ENCODE results near the gene MACROD1. TPM values are rescaled to one million over a fixed set of nuclear protein-coding genes. Genes with fewer than 3 reads are reported as not detected.

MACROD1 gene
- total and polyA plus RNA-seq, 2 experiments from 2014 or later = 21.2 to 29.8 TPM

DNA sequence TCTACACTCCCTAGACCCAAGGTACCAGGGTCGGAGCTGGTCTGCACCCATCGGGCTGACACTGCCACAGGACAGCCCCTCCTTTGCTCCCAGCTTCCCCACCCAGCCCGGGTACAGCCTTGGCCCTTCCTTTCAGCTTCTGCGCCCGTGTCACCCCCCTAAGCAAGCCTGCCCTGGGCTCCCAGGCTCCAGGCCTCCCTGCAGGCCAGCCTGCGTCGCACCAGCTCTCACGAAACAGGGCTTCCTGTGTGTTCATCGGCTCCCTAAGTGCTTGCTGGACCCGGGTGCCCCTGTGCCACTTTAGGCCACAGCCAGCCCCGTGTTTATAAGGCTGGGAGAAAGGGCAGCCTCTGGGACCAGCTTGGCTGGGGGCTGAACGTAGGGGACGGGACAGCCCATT is 109.1 kb downstream of the MACROD1 start:
- Histone ChIP-seq H4K20me1 (ENCODE audit: insufficient read depth, poor library complexity, severe bottlenecking) (no peaks in the 10 kb centered on the region), H3K9me3 (ENCODE audit: low read depth) (no peaks in the 10 kb centered on the region), H3K4me1 (ENCODE audit: insufficient read depth) (peaks cover 6% of the 10 kb centered on the region), H3K4me3 (no peak overlapping the region), H3K9me2 (replicated peaks; ENCODE audit: insufficient read depth) (no peaks in the 10 kb centered on the region), H2AFZ (no peak overlapping the region), H3K4me2 (no peak overlapping the region), H3K27ac (no peak overlapping the region), H3K27me3 (peaks cover 7% of the 10 kb centered on the region), H3K79me2 (no peaks in the 10 kb centered on the region), H3K36me3 (replicated peaks; ENCODE audit: insufficient read depth, low read depth) (no peaks in the 10 kb centered on the region)
- 90% methylated on average over 12 of the region's 13 CpGs for WGBS (ENCODE audit: low lambda C conversion rate, missing lambda C conversion rate)
- no peak for TF ChIP-seq EZH2 (IDR thresholded peaks at IDR 0.05; ENCODE audit: borderline replicate concordance)
- DNase-seq (ENCODE audit: low spot score) = no peak

DNA sequence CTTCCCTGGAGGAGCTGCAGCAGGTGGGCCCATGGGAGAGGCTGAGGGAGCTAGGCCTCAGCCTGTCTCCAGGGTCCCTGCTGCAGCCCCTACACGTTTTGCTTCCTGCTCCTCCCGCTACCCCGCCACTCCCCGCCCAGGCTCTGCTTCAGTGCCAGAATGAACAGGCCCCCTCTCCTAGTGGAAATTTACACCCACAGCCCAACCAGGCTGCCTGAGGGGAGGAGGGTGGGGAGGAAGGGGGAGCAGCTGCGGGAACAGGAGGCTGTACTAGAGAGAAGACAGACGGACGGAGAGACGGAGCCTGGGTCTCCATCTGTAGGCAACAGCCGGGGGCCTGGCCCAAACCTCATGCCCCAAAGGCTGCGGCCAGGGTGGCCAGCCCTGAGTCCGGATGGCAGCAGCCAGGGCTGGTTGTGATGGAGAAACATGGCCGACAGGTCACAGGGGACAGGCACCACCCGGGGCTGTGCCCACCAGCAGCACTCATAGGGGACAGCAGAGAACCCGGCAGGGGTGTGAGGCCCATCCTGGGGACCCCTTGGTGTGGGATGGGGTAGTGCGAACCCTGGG is 109.6 kb downstream of the MACROD1 start:
- Histone ChIP-seq H3K4me2 (no peak overlapping the region), H3K9me2 (replicated peaks; ENCODE audit: insufficient read depth) (no peaks in the 10 kb centered on the region), H3K4me1 (ENCODE audit: insufficient read depth) (peaks cover 4% of the 10 kb centered on the region), H3K79me2 (no peaks in the 10 kb centered on the region), H3K27me3 (peaks cover 7% of the 10 kb centered on the region), H3K9me3 (ENCODE audit: low read depth) (no peaks in the 10 kb centered on the region), H3K36me3 (replicated peaks; ENCODE audit: insufficient read depth, low read depth) (no peaks in the 10 kb centered on the region), H3K27ac (no peak overlapping the region), H2AFZ (no peak overlapping the region), H4K20me1 (ENCODE audit: insufficient read depth, poor library complexity, severe bottlenecking) (no peaks in the 10 kb centered on the region), H3K4me3 (no peak overlapping the region)
- TF ChIP-seq EZH2 (IDR thresholded peaks at IDR 0.05; ENCODE audit: borderline replicate concordance) (no peak), EZH2phosphoT487 (IDR thresholded peaks at IDR 0.05; ENCODE audit: low read depth, severe bottlenecking, unreplicated experiment) (no peak)
- no peak for DNase-seq (ENCODE audit: low spot score)
- WGBS (ENCODE audit: low lambda C conversion rate, missing lambda C conversion rate) = 75% methylated on average over 12 of the region's 15 CpGs

DNA sequence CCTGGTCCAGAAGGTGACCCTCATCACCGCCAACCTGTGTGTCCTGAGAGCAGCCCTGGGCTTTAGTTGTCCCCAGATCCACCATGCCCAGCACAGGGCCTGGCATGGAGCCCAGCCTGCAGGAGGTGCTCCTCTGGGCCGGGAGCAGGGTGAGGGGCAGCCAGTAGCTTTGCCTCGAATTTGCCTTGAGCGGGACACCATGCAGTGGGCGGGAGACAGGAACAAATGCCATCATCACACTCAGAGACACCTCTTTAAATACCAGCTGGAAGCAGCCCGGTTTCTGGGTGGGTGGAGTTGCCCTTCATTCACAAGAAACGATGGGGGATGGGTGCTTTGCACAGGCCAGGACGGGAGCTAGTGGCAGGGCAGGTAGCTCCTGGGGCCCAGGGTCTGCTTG is 110.8 kb downstream of the MACROD1 start:
- Histone ChIP-seq H3K4me1 (ENCODE audit: insufficient read depth) (no peaks in the 10 kb centered on the region), H2AFZ (no peak overlapping the region), H4K20me1 (ENCODE audit: insufficient read depth, poor library complexity, severe bottlenecking) (no peaks in the 10 kb centered on the region), H3K27ac (no peak overlapping the region), H3K4me3 (no peak overlapping the region), H3K79me2 (no peaks in the 10 kb centered on the region), H3K36me3 (replicated peaks; ENCODE audit: insufficient read depth, low read depth) (no peaks in the 10 kb centered on the region), H3K9me3 (ENCODE audit: low read depth) (no peaks in the 10 kb centered on the region), H3K27me3 (no peaks in the 10 kb centered on the region), H3K9me2 (replicated peaks; ENCODE audit: insufficient read depth) (no peaks in the 10 kb centered on the region), H3K4me2 (no peak overlapping the region)
- 53% methylated on average over 8 of the region's 8 CpGs for WGBS (ENCODE audit: low lambda C conversion rate, missing lambda C conversion rate)
- DNase-seq (ENCODE audit: low spot score) = no peak
- TF ChIP-seq EZH2phosphoT487 (IDR thresholded peaks at IDR 0.05; ENCODE audit: low read depth, severe bottlenecking, unreplicated experiment) (no peak), EZH2 (IDR thresholded peaks at IDR 0.05; ENCODE audit: borderline replicate concordance) (no peak)
- TF ChIP-seq, protein P1, sequence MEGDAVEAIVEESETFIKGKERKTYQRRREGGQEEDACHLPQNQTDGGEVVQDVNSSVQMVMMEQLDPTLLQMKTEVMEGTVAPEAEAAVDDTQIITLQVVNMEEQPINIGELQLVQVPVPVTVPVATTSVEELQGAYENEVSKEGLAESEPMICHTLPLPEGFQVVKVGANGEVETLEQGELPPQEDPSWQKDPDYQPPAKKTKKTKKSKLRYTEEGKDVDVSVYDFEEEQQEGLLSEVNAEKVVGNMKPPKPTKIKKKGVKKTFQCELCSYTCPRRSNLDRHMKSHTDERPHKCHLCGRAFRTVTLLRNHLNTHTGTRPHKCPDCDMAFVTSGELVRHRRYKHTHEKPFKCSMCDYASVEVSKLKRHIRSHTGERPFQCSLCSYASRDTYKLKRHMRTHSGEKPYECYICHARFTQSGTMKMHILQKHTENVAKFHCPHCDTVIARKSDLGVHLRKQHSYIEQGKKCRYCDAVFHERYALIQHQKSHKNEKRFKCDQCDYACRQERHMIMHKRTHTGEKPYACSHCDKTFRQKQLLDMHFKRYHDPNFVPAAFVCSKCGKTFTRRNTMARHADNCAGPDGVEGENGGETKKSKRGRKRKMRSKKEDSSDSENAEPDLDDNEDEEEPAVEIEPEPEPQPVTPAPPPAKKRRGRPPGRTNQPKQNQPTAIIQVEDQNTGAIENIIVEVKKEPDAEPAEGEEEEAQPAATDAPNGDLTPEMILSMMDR (IDR thresholded peaks at IDR 0.05; ENCODE audit: poor library complexity) = no peak

DNA sequence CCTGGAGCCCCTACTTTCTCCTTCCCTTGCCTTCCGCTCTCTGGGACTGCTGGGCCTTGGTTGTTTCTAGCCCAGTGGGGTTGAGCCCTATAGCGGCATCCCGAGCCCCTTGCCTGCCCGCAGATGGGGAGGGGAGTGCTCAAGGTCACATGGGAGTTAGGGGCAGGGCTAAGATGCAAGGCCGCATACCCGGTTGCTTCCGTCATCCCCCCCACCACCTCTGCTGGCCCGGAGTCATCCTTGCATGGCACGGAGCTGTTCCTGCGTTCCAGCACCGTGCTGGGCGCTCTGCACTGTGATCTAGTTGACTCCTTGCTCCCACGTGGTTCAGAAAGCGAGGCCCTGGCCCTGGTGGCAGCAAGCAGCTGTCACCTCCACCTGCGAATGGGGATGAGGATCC is 112.2 kb downstream of the MACROD1 start:
- WGBS (ENCODE audit: low lambda C conversion rate, missing lambda C conversion rate) = 53% methylated on average over 15 of the region's 15 CpGs
- Histone ChIP-seq H3K27me3 (no peaks in the 10 kb centered on the region), H3K79me2 (no peaks in the 10 kb centered on the region), H3K9me3 (ENCODE audit: low read depth) (no peaks in the 10 kb centered on the region), H4K20me1 (ENCODE audit: insufficient read depth, poor library complexity, severe bottlenecking) (no peaks in the 10 kb centered on the region), H3K4me2 (no peak overlapping the region), H2AFZ (no peak overlapping the region), H3K4me1 (ENCODE audit: insufficient read depth) (no peaks in the 10 kb centered on the region), H3K36me3 (replicated peaks; ENCODE audit: insufficient read depth, low read depth) (no peaks in the 10 kb centered on the region), H3K4me3 (no peak overlapping the region), H3K27ac (no peak overlapping the region), H3K9me2 (replicated peaks; ENCODE audit: insufficient read depth) (no peaks in the 10 kb centered on the region)
- no peak for DNase-seq (ENCODE audit: low spot score)
- no peak for TF ChIP-seq EZH2phosphoT487 (IDR thresholded peaks at IDR 0.05; ENCODE audit: low read depth, severe bottlenecking, unreplicated experiment)

DNA sequence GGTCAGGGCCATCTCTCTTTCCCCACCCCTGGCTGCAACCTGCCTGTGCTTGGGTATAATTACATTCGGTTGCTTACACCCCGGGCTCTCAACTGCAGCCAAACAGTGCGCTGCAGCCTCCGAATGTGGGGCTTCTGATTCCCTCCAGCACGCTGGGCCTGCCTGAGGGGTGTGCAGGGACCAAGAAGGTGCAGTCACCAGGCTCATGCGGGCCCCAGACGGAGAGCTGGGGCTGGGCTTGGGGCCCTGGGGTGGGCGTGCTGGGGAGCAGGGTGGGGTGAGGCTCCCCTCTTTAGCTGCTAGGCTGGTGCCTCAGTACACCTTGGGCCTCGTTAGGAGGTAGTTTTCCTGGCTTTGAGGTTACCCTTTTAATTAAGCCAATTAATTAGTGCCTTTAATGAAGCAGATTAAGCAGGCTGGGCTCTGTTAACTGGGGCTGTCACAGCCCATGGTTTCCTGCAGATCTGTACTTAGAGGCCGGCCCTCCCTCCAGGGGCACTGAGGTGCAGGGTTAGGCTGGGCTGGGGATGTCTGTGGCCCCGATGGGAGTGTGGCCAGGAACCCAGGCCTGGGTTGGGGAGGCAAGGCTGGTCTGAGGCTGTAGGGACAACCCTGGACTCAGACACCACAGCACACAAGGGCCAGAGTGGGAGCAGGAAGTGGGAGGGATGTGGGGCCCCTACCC is 112.8 kb downstream of the MACROD1 start:
- TF ChIP-seq EZH2phosphoT487 (IDR thresholded peaks at IDR 0.05; ENCODE audit: low read depth, severe bottlenecking, unreplicated experiment) = no peak
- TF ChIP-seq, protein P1 (IDR thresholded peaks at IDR 0.05; ENCODE audit: poor library complexity) = no peak
- TF ChIP-seq EZH2 (IDR thresholded peaks at IDR 0.05; ENCODE audit: borderline replicate concordance) = no peak

More for the DNA sequence above, 112.8 kb downstream of the MACROD1 start:
- H3K27ac ChIP-seq = no peak overlapping the region
- no peaks in the 10 kb centered on the region for H3K9me3 ChIP-seq (ENCODE audit: low read depth)
- H3K36me3 ChIP-seq (replicated peaks; ENCODE audit: insufficient read depth, low read depth) = no peaks in the 10 kb centered on the region
- 91% methylated on average over 11 of the region's 11 CpGs for WGBS (ENCODE audit: low lambda C conversion rate, missing lambda C conversion rate)
- H3K79me2 ChIP-seq = no peaks in the 10 kb centered on the region
- no peaks in the 10 kb centered on the region for H3K27me3 ChIP-seq
- H4K20me1 ChIP-seq (ENCODE audit: insufficient read depth, poor library complexity, severe bottlenecking) = no peaks in the 10 kb centered on the region
- H3K4me3 ChIP-seq = no peak overlapping the region
- H3K4me1 ChIP-seq (ENCODE audit: insufficient read depth) = no peaks in the 10 kb centered on the region
- no peak for DNase-seq (ENCODE audit: low spot score)
- H3K4me2 ChIP-seq = no peak overlapping the region
- no peaks in the 10 kb centered on the region for H3K9me2 ChIP-seq (replicated peaks; ENCODE audit: insufficient read depth)
- H2AFZ ChIP-seq = no peak overlapping the region

Measured in hepatocyte (in vitro differentiated cells).